Right kidney (tissue), 9 donors: ENCODE results near the gene VN1R5.
"Not testable (repeated sequence)": the region's sequence is repeated elsewhere in the genome, so short reads cannot be mapped to it uniquely, and the experiment has no call there.

Experiments used
- DNase-seq: peaks from one replicate; pipeline ENCODE4 v3.0.0-alpha.2; 2016
- long read RNA-seq, 8 donors: transcript quantifications; one replicate each; lab custom pipeline, GENCODE V29; 2026

The VN1R5 gene
- long read RNA-seq, donor 1 = 0 reads
- long read RNA-seq, donor 2 = 0 reads
- long read RNA-seq, donor 3 = 0 reads
- long read RNA-seq, donor 4 = 0 reads
- long read RNA-seq, donor 5 = 0 reads
- long read RNA-seq, donor 6 = 0 reads
- long read RNA-seq, donor 7 = 0 reads
- long read RNA-seq, donor 8 = 0 reads

GRCh38 chr1:247255772-247256171, at the start of gene VN1R5:
Gene VN1R5 (plus strand): TSS chr1:247256072.
- DNase-seq = not testable (repeated sequence)

GRCh38 chr1:247209396-247209795, 46.5 kb upstream of the VN1R5 start:
- DNase-seq = no peak

- no peak for DNase-seq
Measured at GRCh38 chr1:247210062-247210375, 45.9 kb upstream of the VN1R5 start.

GRCh38 chr1:247210376-247211117, 45.3 kb upstream of the VN1R5 start:
- DNase-seq = peak; percentile 82

- DNase-seq = no peak
Measured at GRCh38 chr1:247211339-247211738, 44.5 kb upstream of the VN1R5 start.

- no peak for DNase-seq
Measured at GRCh38 chr1:247212012-247212411, 43.9 kb upstream of the VN1R5 start.

- no peak for DNase-seq
Measured at GRCh38 chr1:247212627-247213617, 43.0 kb upstream of the VN1R5 start.

- no peak for DNase-seq
Measured at GRCh38 chr1:247216261-247216660, 39.6 kb upstream of the VN1R5 start.

- DNase-seq = no peak
Measured at GRCh38 chr1:247218121-247218651, 37.7 kb upstream of the VN1R5 start.

- not testable (repeated sequence) for DNase-seq
Measured at GRCh38 chr1:247220280-247220679, 35.6 kb upstream of the VN1R5 start.

GRCh38 chr1:247222840-247223239, 33.0 kb upstream of the VN1R5 start:
- DNase-seq = no peak

GRCh38 chr1:247224822-247225221, 31.1 kb upstream of the VN1R5 start:
- no peak for DNase-seq

GRCh38 chr1:247228133-247228532, 27.7 kb upstream of the VN1R5 start:
- no peak for DNase-seq

- no peak for DNase-seq
Measured at GRCh38 chr1:247241691-247242090, 14.2 kb upstream of the VN1R5 start.

- DNase-seq = no peak
Measured at GRCh38 chr1:247243524-247244137, 12.2 kb upstream of the VN1R5 start.

GRCh38 chr1:247246325-247247115, 9.4 kb upstream of the VN1R5 start:
- DNase-seq = no peak

- no peak for DNase-seq
Measured at GRCh38 chr1:247247568-247247967, 8.3 kb upstream of the VN1R5 start.

GRCh38 chr1:247266053-247266452, 10.2 kb downstream of the VN1R5 start:
- no peak for DNase-seq

GRCh38 chr1:247268390-247269045, 12.6 kb downstream of the VN1R5 start:
- no peak for DNase-seq

- DNase-seq = no peak
Measured at GRCh38 chr1:247269133-247269532, 13.3 kb downstream of the VN1R5 start.

- no peak for DNase-seq
Measured at GRCh38 chr1:247270003-247270402, 14.1 kb downstream of the VN1R5 start.
